ENCODE results near the gene QRSL1. TPM values are rescaled to one million over a fixed set of nuclear protein-coding genes. Genes with fewer than 3 reads are reported as not detected.

The QRSL1 gene
- total RNA-seq, 1 experiment from 2014 or later, result 13.4 TPM

DNA sequence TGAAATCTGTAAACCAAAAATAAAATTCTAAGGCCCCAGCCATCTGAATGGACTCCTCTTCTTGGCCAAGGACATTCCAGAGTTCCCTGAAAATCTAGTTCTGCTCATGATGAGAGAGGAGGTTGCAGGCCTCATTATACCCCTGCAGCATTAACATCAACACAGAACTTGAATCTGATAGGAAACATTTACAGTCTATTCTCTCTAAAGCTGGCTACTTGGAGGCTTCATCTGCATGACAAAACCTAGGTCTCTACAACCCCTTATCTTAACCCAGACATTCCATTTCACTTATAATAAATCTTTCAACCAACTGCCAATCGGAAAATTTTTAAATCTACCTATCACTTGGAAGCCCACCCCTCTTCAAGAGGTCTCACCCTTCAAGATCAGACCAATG lies 15.8 kb upstream of the QRSL1 start:
- H3K9me3 ChIP-seq (ENCODE audit: insufficient read depth, low read depth), result peaks cover 3% of the 10 kb centered on the region; the same call in 1 of the 2 replicates
- H3K4me2 ChIP-seq, result no peak overlapping the region
- no peak for TF ChIP-seq EZH2 (IDR thresholded peaks at IDR 0.05; ENCODE audit: low read depth)
- TF ChIP-seq, protein P1, sequence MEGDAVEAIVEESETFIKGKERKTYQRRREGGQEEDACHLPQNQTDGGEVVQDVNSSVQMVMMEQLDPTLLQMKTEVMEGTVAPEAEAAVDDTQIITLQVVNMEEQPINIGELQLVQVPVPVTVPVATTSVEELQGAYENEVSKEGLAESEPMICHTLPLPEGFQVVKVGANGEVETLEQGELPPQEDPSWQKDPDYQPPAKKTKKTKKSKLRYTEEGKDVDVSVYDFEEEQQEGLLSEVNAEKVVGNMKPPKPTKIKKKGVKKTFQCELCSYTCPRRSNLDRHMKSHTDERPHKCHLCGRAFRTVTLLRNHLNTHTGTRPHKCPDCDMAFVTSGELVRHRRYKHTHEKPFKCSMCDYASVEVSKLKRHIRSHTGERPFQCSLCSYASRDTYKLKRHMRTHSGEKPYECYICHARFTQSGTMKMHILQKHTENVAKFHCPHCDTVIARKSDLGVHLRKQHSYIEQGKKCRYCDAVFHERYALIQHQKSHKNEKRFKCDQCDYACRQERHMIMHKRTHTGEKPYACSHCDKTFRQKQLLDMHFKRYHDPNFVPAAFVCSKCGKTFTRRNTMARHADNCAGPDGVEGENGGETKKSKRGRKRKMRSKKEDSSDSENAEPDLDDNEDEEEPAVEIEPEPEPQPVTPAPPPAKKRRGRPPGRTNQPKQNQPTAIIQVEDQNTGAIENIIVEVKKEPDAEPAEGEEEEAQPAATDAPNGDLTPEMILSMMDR (conservative IDR thresholded peaks at IDR 0.05), result no peak
- BruUV-seq (replicated peaks), result no TSS peak
- 0 out of 2 replicates have a peak, but pooled peaks cover 8% of the 10 kb centered on the region for H3K36me3 ChIP-seq (ENCODE audit: low read depth)
- ChIA-PET POLR2A (ENCODE audit: unreplicated experiment) (no interaction called here), CTCF (no interaction called here)
- intact Hi-C loops (cut with micrococcal nuclease; ENCODE audit: unreplicated experiment), result no loop called here
- H3F3A ChIP-seq (ENCODE audit: insufficient read depth, low read depth), result no peaks in the 10 kb centered on the region
- no peaks in the 10 kb centered on the region for H3K9me2 ChIP-seq (ENCODE audit: insufficient read depth)
- H3K79me2 ChIP-seq (ENCODE audit: low read depth), result no peaks in the 10 kb centered on the region
- no peak overlapping the region for H3K27ac ChIP-seq
- H3K27me3 ChIP-seq (ENCODE audit: insufficient read depth, low read depth), result no peaks in the 10 kb centered on the region
- no peak overlapping the region for H2AFZ ChIP-seq
- no peaks in the 10 kb centered on the region for H3K4me1 ChIP-seq (replicated peaks; ENCODE audit: insufficient read depth)
- no peaks in the 10 kb centered on the region for H4K20me1 ChIP-seq (ENCODE audit: insufficient read depth)
- DNase-seq, result no peak
- H3K4me3 ChIP-seq, result no peak overlapping the region

DNA sequence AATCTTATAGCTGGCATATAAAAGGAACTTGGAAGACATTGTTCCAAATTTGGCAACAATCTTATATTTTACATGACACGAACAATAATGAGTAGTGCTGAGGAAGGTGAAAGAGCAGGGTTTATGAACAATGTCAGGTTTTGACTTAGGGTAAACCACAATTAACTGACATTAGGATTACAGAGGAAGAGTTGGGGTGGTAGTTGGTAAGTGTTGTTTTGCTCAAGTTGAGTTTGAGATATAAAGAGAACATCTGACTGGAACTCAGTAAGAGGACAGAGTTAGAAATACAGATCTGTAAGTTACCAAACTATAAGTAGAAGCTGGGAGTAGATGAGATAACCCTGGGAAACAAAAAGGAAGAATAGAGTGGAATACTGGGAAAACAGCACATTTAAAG lies 15.2 kb upstream of the QRSL1 start:
- no peak overlapping the region for H2AFZ ChIP-seq
- intact Hi-C loops (cut with micrococcal nuclease; ENCODE audit: unreplicated experiment), result no loop called here
- H3K4me2 ChIP-seq, result no peak overlapping the region
- no peak for DNase-seq
- no peak overlapping the region for H3K4me3 ChIP-seq
- H3K27ac ChIP-seq, result no peak overlapping the region
- no peaks in the 10 kb centered on the region for H3K27me3 ChIP-seq (ENCODE audit: insufficient read depth, low read depth)
- ChIA-PET POLR2A (ENCODE audit: unreplicated experiment) (no interaction called here), CTCF (no interaction called here)
- 0 out of 2 replicates have a peak, but pooled peaks cover 10% of the 10 kb centered on the region for H3K36me3 ChIP-seq (ENCODE audit: low read depth)
- TF ChIP-seq, protein P1 (conservative IDR thresholded peaks at IDR 0.05), result no peak
- TF ChIP-seq EZH2 (IDR thresholded peaks at IDR 0.05; ENCODE audit: low read depth), result no peak
- no peaks in the 10 kb centered on the region for H3K9me2 ChIP-seq (ENCODE audit: insufficient read depth)
- H3K9me3 ChIP-seq (ENCODE audit: insufficient read depth, low read depth), result peaks cover 3% of the 10 kb centered on the region; the same call in 1 of the 2 replicates
- no peaks in the 10 kb centered on the region for H3K79me2 ChIP-seq (ENCODE audit: low read depth)
- no peaks in the 10 kb centered on the region for H4K20me1 ChIP-seq (ENCODE audit: insufficient read depth)
- no peaks in the 10 kb centered on the region for H3F3A ChIP-seq (ENCODE audit: insufficient read depth, low read depth)
- no TSS peak for BruUV-seq (replicated peaks)
- no peaks in the 10 kb centered on the region for H3K4me1 ChIP-seq (replicated peaks; ENCODE audit: insufficient read depth)

DNA sequence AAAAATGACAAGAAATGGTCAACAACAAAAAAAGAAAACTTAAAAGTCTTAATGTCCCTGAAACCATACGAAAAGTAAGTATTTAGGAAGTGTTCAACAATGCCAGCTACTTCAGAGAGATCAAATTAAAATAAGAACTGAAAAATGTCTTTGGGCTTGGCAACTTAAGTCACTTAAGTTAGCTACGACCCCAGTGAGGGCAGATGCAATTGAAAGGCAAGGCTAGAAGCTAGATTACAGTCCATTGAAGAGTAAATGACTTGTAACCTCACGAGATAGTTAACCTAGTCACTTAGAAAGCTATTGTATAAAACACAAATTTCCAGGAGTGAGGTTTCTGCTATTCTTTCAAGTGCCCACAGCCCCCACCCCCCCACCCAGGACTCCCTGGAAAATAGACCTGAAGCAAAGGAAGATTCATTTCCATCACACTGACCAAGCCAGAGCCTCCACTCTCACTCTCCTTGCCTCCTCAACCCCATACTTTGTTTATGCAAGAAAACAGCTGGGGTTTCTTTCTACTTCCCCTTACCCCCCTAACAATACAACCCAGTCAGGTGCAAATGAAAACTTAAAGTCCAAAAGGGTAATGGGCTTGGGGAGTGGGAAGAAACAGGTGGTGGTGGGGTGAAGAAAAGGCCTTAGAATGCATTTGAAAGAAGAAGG lies 14.7 kb upstream of the QRSL1 start:
- no TSS peak for BruUV-seq (replicated peaks)

More for the DNA sequence above, 14.7 kb upstream of the QRSL1 start:
- 0 out of 2 replicates have a peak, but pooled peaks cover 10% of the 10 kb centered on the region for H3K36me3 ChIP-seq (ENCODE audit: low read depth)
- no peak overlapping the region for H3K27ac ChIP-seq
- no peaks in the 10 kb centered on the region for H3K9me2 ChIP-seq (ENCODE audit: insufficient read depth)
- POLR2A ChIA-PET (ENCODE audit: unreplicated experiment), result no interaction called here
- H3K4me3 ChIP-seq, result no peak overlapping the region
- H3K4me1 ChIP-seq (replicated peaks; ENCODE audit: insufficient read depth), result no peaks in the 10 kb centered on the region
- no peaks in the 10 kb centered on the region for H3K27me3 ChIP-seq (ENCODE audit: insufficient read depth, low read depth)
- H3K4me2 ChIP-seq, result no peak overlapping the region
- intact Hi-C loops (cut with micrococcal nuclease; ENCODE audit: unreplicated experiment), result no loop called here
- CTCF ChIA-PET, result no interaction called here
- TF ChIP-seq, protein P1 (conservative IDR thresholded peaks at IDR 0.05), result no peak
- TF ChIP-seq EZH2 (IDR thresholded peaks at IDR 0.05; ENCODE audit: low read depth), result no peak
- H3K9me3 ChIP-seq (ENCODE audit: insufficient read depth, low read depth), result peaks cover 3% of the 10 kb centered on the region; the same call in 1 of the 2 replicates
- H2AFZ ChIP-seq, result no peak overlapping the region
- no peak for DNase-seq
- H3K79me2 ChIP-seq (ENCODE audit: low read depth), result no peaks in the 10 kb centered on the region
- H3F3A ChIP-seq (ENCODE audit: insufficient read depth, low read depth), result no peaks in the 10 kb centered on the region
- H4K20me1 ChIP-seq (ENCODE audit: insufficient read depth), result no peaks in the 10 kb centered on the region

All from PC-9 (cell line).